Smooth muscle cell (in vitro differentiated cells): Measurements from ENCODE around the gene HES7. TPM values are rescaled to one million over a fixed set of nuclear protein-coding genes. Genes with fewer than 3 reads are reported as not detected.
A peak's percentile ranks its signal among the peaks of the same experiment; 100 is the strongest.

Experiments used
- DNase-seq: peaks from one replicate; lab custom pipeline; 2025; ENCODE audit not compliant: unreplicated experiment; lab: John Stamatoyannopoulos, UW
- H2AFZ ChIP-seq: fragments of 200-600 bp; sonication (generic); 2 replicates; pipeline ENCODE4 v1.6.0; 2016; ENCODE audit warnings: antibody characterized with exemption, low read depth, mild to moderate bottlenecking
- H3F3A ChIP-seq: fragments of 200-600 bp; sonication (generic); 2 replicates; pipeline ENCODE4 v1.6.0; 2017; ENCODE audit warnings: antibody characterized with exemption, low read depth
- H3K27ac ChIP-seq: fragments of 200-600 bp; sonication (generic); 2 replicates; pipeline ENCODE4 v1.5.1; 2016; ENCODE audit warnings: low read depth, mild to moderate bottlenecking
- H3K27me3 ChIP-seq: fragments of 200-600 bp; sonication (generic); 2 replicates; pipeline ENCODE4 v1.6.1; 2016; ENCODE audit warnings: low read depth, mild to moderate bottlenecking
- H3K36me3 ChIP-seq: fragments of 200-600 bp; sonication (generic); 2 replicates; pipeline ENCODE4 v1.5.1; 2016; ENCODE audit warnings: low read depth
- H3K4me1 ChIP-seq: fragments of 200-600 bp; sonication (generic); 2 replicates; pipeline ENCODE4 v1.5.1; 2016; ENCODE audit warnings: low read depth
- H3K4me2 ChIP-seq: fragments of 200-600 bp; sonication (generic); 2 replicates; pipeline ENCODE4 v1.6.0; 2016; ENCODE audit warnings: mild to moderate bottlenecking
- H3K4me3 ChIP-seq: fragments of 200-600 bp; sonication (generic); 2 replicates; pipeline ENCODE4 v1.5.1; 2016; ENCODE audit warnings: mild to moderate bottlenecking
- H3K79me2 ChIP-seq: fragments of 200-600 bp; sonication (generic); 2 replicates; pipeline ENCODE4 v1.6.0; 2016; ENCODE audit warnings: low read depth, mild to moderate bottlenecking
- H3K9ac ChIP-seq: fragments of 200-600 bp; sonication (generic); 2 replicates; pipeline ENCODE4 v1.6.0; 2016; ENCODE audit warnings: low read depth
- H3K9me3 ChIP-seq: fragments of 200-600 bp; sonication (generic); replicated peaks from 2 replicates; pipeline ENCODE4 v1.5.1; 2016; ENCODE audit warnings: low read depth
- H4K20me1 ChIP-seq: fragments of 200-600 bp; sonication (generic); 2 replicates; pipeline ENCODE4 v1.6.0; 2016; ENCODE audit warnings: low read depth
- CTCF ChIP-seq: fragments of 200-600 bp; sonication (generic); IDR thresholded peaks from 2 replicates; pipeline ENCODE4 v1.5.1; 2017; ENCODE audit warnings: borderline replicate concordance, mild to moderate bottlenecking, antibody characterized with exemption; ENCODE audit not compliant: insufficient read depth, poor library complexity, severe bottlenecking
- WGBS: methylation state at CpG from one replicate; pipeline ENCODE4 v1.1.7; 2016; ENCODE audit warnings: low lambda C conversion rate; 5-methylcytosine and 5-hydroxymethylcytosine counted together
- polyA plus RNA-seq: library from polyadenylated mRNA; unstranded; fragments of >200 nt; fragmentation: Nextera tagmentation; extraction: Ambion mirVana; gene quantifications from 2 replicates; pipeline ENCODE4 v1.2.1, GENCODE V29; 2016
- total RNA-seq: library from RNA; depleted of rRNA; stranded (reverse); fragments of >200 nt; gene quantifications from 2 replicates; pipeline ENCODE4 v1.2.3, GENCODE V29; 2014

HES7 gene
- total and polyA plus RNA-seq, 2 experiments from 2014 or later = not detected

- Histone ChIP-seq H3K79me2 (no peaks in the 10 kb centered on the region), H4K20me1 (peaks cover 41% of the 10 kb centered on the region), H3K4me2 (no peak overlapping the region), H3K36me3 (no peaks in the 10 kb centered on the region), H3K27ac (no peak overlapping the region), H3K4me1 (no peaks in the 10 kb centered on the region), H3F3A (peaks cover 21% of the 10 kb centered on the region), H2AFZ (no peak overlapping the region), H3K27me3 (no peaks in the 10 kb centered on the region), H3K4me3 (no peak overlapping the region), H3K9me3 (no peaks in the 10 kb centered on the region), H3K9ac (no peak overlapping the region)
- 91% methylated on average over 18 of the region's 18 CpGs for WGBS
- DNase-seq = no peak
- TF ChIP-seq CTCF = no peak
Measured at GRCh38 chr17:8140065-8141029, 16.4 kb upstream of the HES7 start.

- peak; percentile 86 for DNase-seq
- H3K36me3 ChIP-seq = no peaks in the 10 kb centered on the region
- H3K9ac ChIP-seq = peak overlapping the region; percentile 23
- H3K4me3 ChIP-seq = peak overlapping the region; percentile 54
- H3K79me2 ChIP-seq = no peaks in the 10 kb centered on the region
- 1% methylated on average over 46 of the region's 46 CpGs for WGBS
- H3K4me2 ChIP-seq = peak overlapping the region; percentile 85
- peak overlapping the region; percentile 74 for H3K27ac ChIP-seq
- peaks cover 21% of the 10 kb centered on the region for H3F3A ChIP-seq
- H4K20me1 ChIP-seq = peaks cover 28% of the 10 kb centered on the region
- H3K9me3 ChIP-seq = no peaks in the 10 kb centered on the region
- H3K4me1 ChIP-seq = no peaks in the 10 kb centered on the region
- H2AFZ ChIP-seq = no peak overlapping the region
- TF ChIP-seq CTCF = peak; percentile 78
- no peaks in the 10 kb centered on the region for H3K27me3 ChIP-seq
Measured at GRCh38 chr17:8138672-8139371, 14.9 kb upstream of the HES7 start.

GRCh38 chr17:8138374-8138671, 14.4 kb upstream of the HES7 start:
- Histone ChIP-seq H3K36me3 (no peaks in the 10 kb centered on the region), H3K27ac (peak overlapping the region; percentile 46), H2AFZ (no peak overlapping the region)

More at GRCh38 chr17:8138374-8138671, 14.4 kb upstream of the HES7 start:
- Histone ChIP-seq H3K9ac (peak overlapping the region; percentile 25), H3K4me3 (peak overlapping the region; percentile 47), H3K27me3 (no peaks in the 10 kb centered on the region), H3K4me1 (no peaks in the 10 kb centered on the region), H3K4me2 (peak overlapping the region; percentile 85), H3F3A (peaks cover 21% of the 10 kb centered on the region), H3K9me3 (no peaks in the 10 kb centered on the region), H4K20me1 (peaks cover 27% of the 10 kb centered on the region), H3K79me2 (no peaks in the 10 kb centered on the region)
- WGBS = 2% methylated on average over 7 of the region's 7 CpGs
- DNase-seq = no peak
- no peak for TF ChIP-seq CTCF
